Measurements from ENCODE around the gene PRDX3. TPM values are rescaled to one million over a fixed set of nuclear protein-coding genes. Genes with fewer than 3 reads are reported as not detected.

Gene PRDX3
- 357 and 393 TPM in 2 replicates for total RNA-seq (2014; rRNA removed; shearing (Covaris generic))

GRCh38 chr10:119178372-119179119 lies at the start of gene PRDX3:
TSS of gene PRDX3 (minus strand) at chr10:119178812. CDS start at chr10:119178790, 22 bp downstream.
- peak; percentile 89 for DNase-seq (ENCODE audit: low read depth)

- DNase-seq (ENCODE audit: low read depth): no peak
Measured at GRCh38 chr10:119227825-119228224, 49.2 kb upstream of the PRDX3 start.

- no peak for DNase-seq (ENCODE audit: low read depth)
Measured at GRCh38 chr10:119225083-119225658, 46.6 kb upstream of the PRDX3 start.

- no peak for DNase-seq (ENCODE audit: low read depth)
Measured at GRCh38 chr10:119222966-119223386, 44.4 kb upstream of the PRDX3 start.

- DNase-seq (ENCODE audit: low read depth): no peak
Measured at GRCh38 chr10:119222537-119222936, 43.9 kb upstream of the PRDX3 start.

- no peak for DNase-seq (ENCODE audit: low read depth)
Measured at GRCh38 chr10:119221666-119222065, 43.1 kb upstream of the PRDX3 start.

GRCh38 chr10:119221201-119221600 lies 42.6 kb upstream of the PRDX3 start:
- no peak for DNase-seq (ENCODE audit: low read depth)

- DNase-seq (ENCODE audit: low read depth): no peak
Measured at GRCh38 chr10:119219871-119220270, 41.3 kb upstream of the PRDX3 start.

- no peak for DNase-seq (ENCODE audit: low read depth)
Measured at GRCh38 chr10:119217991-119218490, 39.4 kb upstream of the PRDX3 start.

GRCh38 chr10:119217401-119217800 lies 38.8 kb upstream of the PRDX3 start:
- no peak for DNase-seq (ENCODE audit: low read depth)

- no peak for DNase-seq (ENCODE audit: low read depth)
Measured at GRCh38 chr10:119216127-119216526, 37.5 kb upstream of the PRDX3 start.

- DNase-seq (ENCODE audit: low read depth): no peak
Measured at GRCh38 chr10:119215371-119215770, 36.8 kb upstream of the PRDX3 start.

GRCh38 chr10:119211625-119212441 lies 33.2 kb upstream of the PRDX3 start:
- DNase-seq (ENCODE audit: low read depth): peak; percentile 33

- DNase-seq (ENCODE audit: low read depth): peak; percentile 83
Measured at GRCh38 chr10:119211176-119211575, 32.6 kb upstream of the PRDX3 start.

- no peak for DNase-seq (ENCODE audit: low read depth)
Measured at GRCh38 chr10:119210633-119211032, 32.0 kb upstream of the PRDX3 start.

- no peak for DNase-seq (ENCODE audit: low read depth)
Measured at GRCh38 chr10:119209736-119210355, 31.2 kb upstream of the PRDX3 start.

- peak; percentile 55 for DNase-seq (ENCODE audit: low read depth)
Measured at GRCh38 chr10:119209035-119209735, 30.6 kb upstream of the PRDX3 start.

GRCh38 chr10:119208553-119208940 lies 29.9 kb upstream of the PRDX3 start:
- peak; percentile 45 for DNase-seq (ENCODE audit: low read depth)

- DNase-seq (ENCODE audit: low read depth): peak; percentile 62
Measured at GRCh38 chr10:119207713-119208552, 29.3 kb upstream of the PRDX3 start.

- peak; percentile 96 for DNase-seq (ENCODE audit: low read depth)
Measured at GRCh38 chr10:119207366-119207666, 28.7 kb upstream of the PRDX3 start, which contains the start of gene GRK5. TSS of gene GRK5 (plus strand) at chr10:119207571. CDS start at chr10:119207918, 347 bp downstream.

Data from M059J (cell line).